NCI-H1417 (cell line): Measurements from ENCODE around the gene NFATC2.

ENCODE experiments used
- DNase-seq, 3 experiments: peaks; one replicate each; lab custom pipeline; 2025; lab: John Stamatoyannopoulos, UW

NFATC2 gene

GRCh38 chr20:51542571-51543421, at the start of gene NFATC2:
Gene NFATC2 (minus strand): TSS chr20:51542719. CDS start chr20:51542499, 220 bp downstream.
- DNase-seq = peak; percentile 37 to 73 (median 69)

DNA sequence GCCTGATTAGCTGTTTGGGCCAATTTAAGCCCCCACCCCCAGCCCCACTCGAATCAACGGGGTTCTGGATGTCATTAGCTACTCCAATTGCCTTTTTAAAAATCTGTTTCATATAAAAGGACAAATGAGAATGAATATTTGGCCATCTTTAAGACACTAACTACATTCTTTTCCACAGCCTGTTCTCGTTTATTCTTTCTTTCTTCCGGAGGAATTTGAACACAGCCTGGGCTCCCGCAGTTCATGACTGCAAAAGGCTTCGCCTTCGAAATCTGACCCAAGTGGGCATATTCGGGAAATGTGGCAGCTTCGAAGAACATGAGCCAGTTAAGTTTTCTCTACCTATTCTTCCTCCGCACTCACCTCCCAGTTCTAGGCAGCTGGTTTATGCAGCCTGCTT, 49.4 kb upstream of the NFATC2 start:
- no peak for DNase-seq

GRCh38 chr20:51588762-51589161, 46.2 kb upstream of the NFATC2 start:
- DNase-seq = no peak

GRCh38 chr20:51587145-51587544, 44.6 kb upstream of the NFATC2 start:
- DNase-seq = no peak

DNA sequence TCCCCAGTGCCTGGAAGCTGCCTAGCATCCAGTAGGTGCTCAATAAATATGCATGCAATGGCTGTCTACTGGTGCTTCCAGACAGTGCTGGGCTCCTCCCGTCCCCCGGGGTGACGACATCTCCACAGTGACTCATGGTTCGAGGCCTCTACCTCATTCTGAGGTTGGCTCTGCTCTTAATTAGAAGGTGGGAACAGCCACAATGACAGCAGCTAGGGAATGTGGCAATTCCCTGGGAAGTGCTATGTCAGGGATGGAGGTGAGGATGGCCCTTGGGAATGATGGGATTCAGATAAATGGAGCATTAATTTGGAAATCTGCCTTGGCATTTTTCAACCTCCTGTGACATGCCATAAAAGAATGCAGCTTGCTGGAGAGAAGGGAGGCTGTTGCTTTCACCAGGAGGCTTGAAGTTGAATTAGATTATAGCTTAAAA, 43.5 kb upstream of the NFATC2 start:
- DNase-seq = no peak

- no peak for DNase-seq
Observed at GRCh38 chr20:51585148-51585547, 42.6 kb upstream of the NFATC2 start.

DNA sequence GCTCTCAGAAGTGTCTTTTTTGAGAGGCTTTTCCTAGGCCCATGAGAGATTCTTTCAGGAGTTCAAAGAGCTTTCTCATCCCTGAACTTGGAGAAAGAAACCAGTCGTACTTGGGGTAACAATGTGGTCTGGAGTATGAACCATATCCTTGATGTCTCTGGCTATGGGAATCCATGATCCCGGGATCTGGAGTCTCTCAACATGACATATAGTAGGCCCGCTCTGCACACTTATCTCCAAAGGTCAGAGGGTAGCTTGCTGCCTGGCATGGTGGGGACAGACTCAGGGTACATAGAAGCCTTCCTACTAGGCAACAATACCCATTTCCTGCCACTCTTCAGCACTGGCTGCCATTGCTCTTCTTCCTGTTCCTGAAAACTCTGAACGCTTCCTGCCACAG, 42.2 kb upstream of the NFATC2 start:
- DNase-seq = no peak

- DNase-seq = no peak
Observed at GRCh38 chr20:51584116-51584515, 41.6 kb upstream of the NFATC2 start.

- DNase-seq = peak in 2 of 3 experiments; percentile 63 to 71
Observed at GRCh38 chr20:51583499-51583898, 41.0 kb upstream of the NFATC2 start.

DNA sequence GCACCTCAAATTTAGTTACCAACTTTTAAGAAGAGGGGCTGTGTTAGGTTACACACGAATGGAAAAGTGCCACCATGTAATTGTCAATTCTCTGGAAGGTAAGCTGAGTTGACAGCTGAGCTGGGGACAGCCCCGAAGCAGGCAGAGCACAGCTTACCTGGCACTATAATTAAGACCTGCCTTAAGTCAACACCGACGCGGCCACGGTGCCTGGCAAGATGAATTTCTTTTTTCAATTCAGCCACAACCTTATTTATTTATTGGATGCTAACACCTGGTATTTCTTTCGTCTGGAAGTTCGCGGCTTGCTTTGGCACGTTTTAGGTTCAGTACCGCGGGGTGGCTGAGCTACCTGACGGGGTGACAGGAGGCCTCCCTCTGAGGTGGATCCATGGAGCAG, 40.6 kb upstream of the NFATC2 start:
- DNase-seq = peak; percentile 28 to 87 (median 70)

DNA sequence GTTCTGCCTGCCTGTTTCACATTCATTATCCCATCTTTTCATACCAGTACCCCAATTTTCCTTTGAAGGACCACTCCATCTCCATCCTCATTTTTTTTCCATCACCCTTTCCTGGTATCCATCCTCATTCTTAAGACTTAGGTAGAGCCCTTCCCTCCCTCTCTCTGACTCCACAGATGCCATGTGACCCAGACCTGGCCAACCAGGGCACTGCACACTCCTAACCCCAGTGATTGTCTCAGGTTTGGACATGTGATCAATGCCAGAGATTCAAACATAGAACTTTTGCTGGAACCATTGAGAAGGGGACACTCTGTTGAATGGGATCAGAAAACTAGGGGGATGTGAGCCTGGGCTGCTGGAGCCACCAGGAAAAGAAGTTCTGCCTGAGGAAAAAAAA, 39.1 kb upstream of the NFATC2 start:
- no peak for DNase-seq

DNA sequence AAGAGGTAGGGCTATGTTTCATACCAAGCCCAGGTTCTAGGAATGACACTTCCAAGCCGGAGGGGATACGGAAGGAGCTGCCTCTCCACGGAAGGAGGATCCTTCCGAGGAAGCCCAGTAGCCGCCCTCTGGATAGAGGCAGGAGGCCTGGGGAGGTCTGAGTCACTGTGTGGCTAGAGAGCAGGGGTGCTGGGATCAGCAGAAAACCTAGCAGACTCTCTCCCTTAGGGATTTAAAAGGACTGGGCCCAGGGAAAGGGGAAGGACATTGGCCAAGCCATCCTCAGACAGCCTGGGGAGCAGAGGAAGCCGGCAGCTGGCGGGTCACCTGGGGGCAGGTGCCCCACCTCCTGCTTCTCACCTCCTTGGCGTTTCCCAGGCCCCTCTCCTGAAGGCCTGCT, 36.6 kb upstream of the NFATC2 start:
- no peak for DNase-seq

- no peak for DNase-seq
Observed at GRCh38 chr20:51578145-51578459, 35.6 kb upstream of the NFATC2 start.

DNA sequence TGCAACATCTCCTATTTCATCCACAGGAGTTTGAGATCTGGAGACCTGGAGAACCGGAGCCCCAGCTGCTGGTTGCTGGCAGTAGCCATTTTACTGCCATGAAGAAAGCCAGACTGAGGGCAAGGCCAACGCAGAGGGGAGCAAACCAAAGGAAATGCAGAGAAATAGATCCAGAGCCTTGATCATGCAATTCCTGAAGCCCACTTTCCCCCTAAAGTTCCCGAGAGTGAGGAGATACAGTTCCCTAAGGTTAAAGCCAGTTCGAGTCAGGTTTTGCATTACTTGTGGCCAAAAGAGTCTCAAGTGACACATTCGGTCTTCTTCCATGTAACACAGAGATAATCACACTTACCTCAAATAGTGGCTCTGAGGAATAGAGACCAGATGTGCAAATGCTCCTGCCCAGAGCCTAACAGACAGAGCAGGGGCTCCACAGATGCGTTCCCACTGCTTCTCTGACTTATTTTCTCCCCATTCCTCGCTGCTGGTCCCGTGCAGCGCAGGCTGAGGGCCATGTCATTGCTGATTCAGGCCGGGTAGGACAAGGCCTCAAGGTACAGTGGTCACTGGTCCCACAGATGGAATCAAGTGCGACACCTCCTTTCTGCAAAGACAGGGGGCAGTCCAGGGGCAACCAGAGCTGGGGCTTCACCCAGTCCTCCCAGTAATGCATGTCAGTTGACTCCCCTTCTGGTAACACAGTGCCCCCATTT, 35.1 kb upstream of the NFATC2 start:
- DNase-seq = no peak

GRCh38 chr20:51575486-51575885, 33.0 kb upstream of the NFATC2 start:
- DNase-seq = no peak

- no peak for DNase-seq
Observed at GRCh38 chr20:51574248-51575033, 31.9 kb upstream of the NFATC2 start.

GRCh38 chr20:51573576-51574243, 31.2 kb upstream of the NFATC2 start:
- DNase-seq = no peak

GRCh38 chr20:51571460-51571794, 28.9 kb upstream of the NFATC2 start:
- no peak for DNase-seq

DNA sequence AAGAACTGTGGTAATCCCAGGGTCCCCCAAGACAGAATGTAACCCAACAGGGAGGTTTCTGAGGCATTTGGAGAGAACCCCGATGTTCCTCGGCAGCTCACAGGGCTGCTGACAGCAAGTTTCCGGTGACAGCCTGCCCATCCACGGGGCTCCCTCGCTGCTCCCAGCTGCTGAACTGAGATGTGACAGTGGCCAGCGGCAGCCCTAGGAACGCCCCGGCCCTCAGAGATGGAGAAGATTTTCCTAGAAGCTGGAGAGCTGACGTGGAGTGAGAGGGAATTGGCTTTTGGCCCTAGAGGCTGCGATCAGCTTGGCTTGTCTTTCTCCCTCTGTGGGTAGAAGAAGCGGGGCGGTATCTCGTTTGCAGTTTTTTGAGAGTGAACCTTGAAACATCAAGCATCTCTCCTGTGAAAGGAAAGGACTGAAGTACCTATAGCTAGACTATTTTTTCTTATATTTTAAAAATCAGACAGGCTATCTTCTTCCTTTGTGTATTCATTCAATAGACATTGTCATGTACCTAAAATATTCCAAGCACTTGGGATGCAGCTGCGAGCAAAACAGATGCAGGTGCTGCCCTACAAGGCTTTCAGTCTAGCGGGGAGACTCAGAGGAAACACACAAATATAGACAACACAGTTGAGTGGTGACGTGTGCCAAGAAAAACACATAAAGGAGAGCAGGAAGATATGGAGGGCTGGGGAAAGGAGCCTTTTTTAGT, 28.4 kb upstream of the NFATC2 start:
- no peak for DNase-seq

DNA sequence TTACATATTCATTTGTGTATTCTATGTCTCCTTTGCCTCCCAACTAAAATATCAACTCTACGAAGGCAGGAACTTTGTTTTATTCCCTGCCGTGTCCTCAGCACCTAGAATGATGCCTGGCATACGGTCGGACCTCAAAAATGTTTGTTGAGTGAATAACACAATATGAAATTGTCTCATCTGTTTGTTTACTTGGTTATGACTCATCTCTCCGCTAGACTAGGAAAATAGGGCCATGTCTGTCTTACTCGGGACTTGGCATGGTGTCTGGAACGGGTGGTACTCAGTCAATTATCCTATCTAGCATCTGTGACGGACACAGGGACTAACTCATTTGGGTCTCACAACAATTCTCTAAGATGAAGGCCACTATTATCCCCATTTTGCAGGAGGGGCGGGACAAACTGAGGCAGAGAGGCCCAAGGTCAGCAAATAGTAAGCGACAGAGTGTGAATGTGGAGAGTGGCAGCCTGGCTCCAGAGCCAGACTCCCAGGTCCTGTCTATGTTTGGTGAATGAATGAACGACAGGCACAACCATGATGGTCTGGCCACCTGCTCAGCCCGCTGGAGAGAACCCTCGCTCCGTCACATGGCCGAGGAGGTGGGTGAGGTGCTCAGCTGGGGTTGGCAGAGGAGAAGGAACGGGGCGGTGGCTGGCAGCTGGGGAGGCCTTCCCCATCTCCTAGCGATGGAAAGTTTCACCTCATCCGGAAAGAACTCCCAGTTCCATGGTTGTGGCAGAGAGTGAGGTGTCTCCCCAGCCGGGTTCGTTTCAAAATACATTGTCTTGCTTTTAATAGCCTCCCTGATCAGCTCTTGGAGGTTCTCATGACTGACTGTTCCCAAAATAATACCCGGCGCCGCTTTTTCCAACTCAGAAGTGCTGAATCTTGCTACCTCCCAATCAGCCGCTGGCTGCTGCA, 27.6 kb upstream of the NFATC2 start:
- DNase-seq = no peak
